GM23338 (cell line): ENCODE data around the gene ARSI.

ENCODE experiments used
- CTCF ChIP-seq, 2 experiments: fragments of 200-600 bp in 1 of 2; sonication (generic) in 1 of 2; conservative IDR thresholded peaks; 2 replicates each; pipeline versions ENCODE4 v1.5.1 to v1.6.1; 2016 to 2017; ENCODE audit warnings: antibody characterized with exemption in 2 of 2, low read depth in 2 of 2, mild to moderate bottlenecking in 2 of 2, moderate library complexity in 1 of 2
- EZH2 ChIP-seq: fragments of 200-600 bp; sonication (generic); IDR thresholded peaks from one replicate; pipeline ENCODE4 v1.8.0; 2017; ENCODE audit warnings: antibody characterized with exemption, mild to moderate bottlenecking, low read depth; ENCODE audit not compliant: unreplicated experiment
- EZH2phosphoT487 ChIP-seq: fragments of 200-600 bp; sonication (generic); IDR thresholded peaks from one replicate; pipeline ENCODE4 v1.8.1; 2018; ENCODE audit warnings: antibody characterized with exemption; ENCODE audit not compliant: unreplicated experiment
- JUNB ChIP-seq: IDR thresholded peaks from one replicate; pipeline ENCODE4 v1.6.1; 2016; ENCODE audit warnings: antibody characterized with exemption; ENCODE audit not compliant: unreplicated experiment
- POLR2AphosphoS5 ChIP-seq: IDR thresholded peaks from 2 replicates; pipeline ENCODE4 v1.6.1; 2016; ENCODE audit warnings: antibody characterized with exemption, low read depth
- TF ChIP-seq, protein P1 (sequence below): IDR thresholded peaks from one replicate; pipeline ENCODE4 v1.6.1; 2018; ENCODE audit warnings: antibody characterized with exemption; ENCODE audit not compliant: unreplicated experiment

GRCh38 chr5:150313501-150313900, 10.8 kb upstream of the ARSI start:
- TF ChIP-seq, protein P1, sequence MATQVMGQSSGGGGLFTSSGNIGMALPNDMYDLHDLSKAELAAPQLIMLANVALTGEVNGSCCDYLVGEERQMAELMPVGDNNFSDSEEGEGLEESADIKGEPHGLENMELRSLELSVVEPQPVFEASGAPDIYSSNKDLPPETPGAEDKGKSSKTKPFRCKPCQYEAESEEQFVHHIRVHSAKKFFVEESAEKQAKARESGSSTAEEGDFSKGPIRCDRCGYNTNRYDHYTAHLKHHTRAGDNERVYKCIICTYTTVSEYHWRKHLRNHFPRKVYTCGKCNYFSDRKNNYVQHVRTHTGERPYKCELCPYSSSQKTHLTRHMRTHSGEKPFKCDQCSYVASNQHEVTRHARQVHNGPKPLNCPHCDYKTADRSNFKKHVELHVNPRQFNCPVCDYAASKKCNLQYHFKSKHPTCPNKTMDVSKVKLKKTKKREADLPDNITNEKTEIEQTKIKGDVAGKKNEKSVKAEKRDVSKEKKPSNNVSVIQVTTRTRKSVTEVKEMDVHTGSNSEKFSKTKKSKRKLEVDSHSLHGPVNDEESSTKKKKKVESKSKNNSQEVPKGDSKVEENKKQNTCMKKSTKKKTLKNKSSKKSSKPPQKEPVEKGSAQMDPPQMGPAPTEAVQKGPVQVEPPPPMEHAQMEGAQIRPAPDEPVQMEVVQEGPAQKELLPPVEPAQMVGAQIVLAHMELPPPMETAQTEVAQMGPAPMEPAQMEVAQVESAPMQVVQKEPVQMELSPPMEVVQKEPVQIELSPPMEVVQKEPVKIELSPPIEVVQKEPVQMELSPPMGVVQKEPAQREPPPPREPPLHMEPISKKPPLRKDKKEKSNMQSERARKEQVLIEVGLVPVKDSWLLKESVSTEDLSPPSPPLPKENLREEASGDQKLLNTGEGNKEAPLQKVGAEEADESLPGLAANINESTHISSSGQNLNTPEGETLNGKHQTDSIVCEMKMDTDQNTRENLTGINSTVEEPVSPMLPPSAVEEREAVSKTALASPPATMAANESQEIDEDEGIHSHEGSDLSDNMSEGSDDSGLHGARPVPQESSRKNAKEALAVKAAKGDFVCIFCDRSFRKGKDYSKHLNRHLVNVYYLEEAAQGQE, result no peak
- no peak for TF ChIP-seq JUNB
- TF ChIP-seq CTCF (conservative IDR thresholded peaks at IDR 0.05; ENCODE audit: low read depth in 2 of 2), result no peak
- no peak for TF ChIP-seq POLR2AphosphoS5
- no peak for TF ChIP-seq EZH2phosphoT487
- TF ChIP-seq EZH2, result no peak
